Retina (tissue), 1 donor: ENCODE measurements around the gene TGM3.

ENCODE experiments used
- DNase-seq: peaks from one replicate; pipeline ENCODE4 v3.0.0-alpha.2; 2016

The TGM3 gene

DNA sequence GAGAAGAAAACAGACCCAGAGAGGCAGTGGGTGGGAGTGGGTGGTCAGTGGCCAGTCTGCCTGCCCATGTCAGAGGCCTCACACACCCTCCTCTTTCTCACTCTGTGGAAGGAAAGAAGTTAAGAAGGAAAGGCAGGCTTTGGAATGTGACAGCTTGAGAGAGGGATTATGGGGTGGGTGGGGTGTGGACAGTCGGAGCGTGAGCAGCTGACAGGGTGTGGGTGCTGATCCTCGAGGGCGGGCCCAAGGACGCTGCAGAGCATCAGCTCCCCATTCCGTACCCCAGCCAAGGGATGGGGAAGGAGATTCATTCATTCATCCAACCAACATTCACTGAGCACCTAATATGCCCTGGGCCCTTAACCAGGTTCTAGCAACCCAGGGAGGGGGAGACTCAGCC, 89.7 kb downstream of the TGM3 start:
- no peak for DNase-seq

DNA sequence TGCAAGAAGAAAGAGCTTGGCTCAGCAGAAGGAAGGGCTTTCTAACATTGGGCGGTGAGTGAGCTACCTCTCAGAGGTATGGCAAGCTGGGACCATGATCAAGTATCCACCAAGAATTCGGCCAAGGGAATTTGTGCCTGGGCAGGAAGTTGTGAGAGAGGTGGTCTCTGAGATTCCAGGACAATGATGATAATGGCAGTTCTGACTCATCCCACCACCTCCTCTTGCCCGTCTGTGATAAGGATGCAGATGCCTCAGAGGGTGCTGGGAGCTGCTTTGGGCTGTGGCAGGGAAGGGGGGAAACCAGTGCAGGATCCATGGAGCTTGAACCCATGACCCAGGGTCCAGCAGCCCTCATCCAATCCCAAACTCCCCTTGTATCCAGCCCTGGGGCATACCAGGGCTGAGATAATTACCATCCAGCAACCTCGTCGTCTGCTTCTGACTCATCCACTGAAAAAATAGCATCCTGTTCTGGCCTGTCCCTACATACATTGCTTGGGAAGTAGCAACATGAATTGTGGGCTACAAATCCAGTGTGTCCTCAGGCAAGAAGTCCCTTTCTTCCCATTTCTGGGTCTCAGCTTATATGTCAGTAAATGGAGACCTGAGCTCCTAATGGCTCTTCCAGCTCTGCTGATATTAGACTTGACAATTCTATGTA, 90.8 kb downstream of the TGM3 start:
- DNase-seq: no peak

DNA sequence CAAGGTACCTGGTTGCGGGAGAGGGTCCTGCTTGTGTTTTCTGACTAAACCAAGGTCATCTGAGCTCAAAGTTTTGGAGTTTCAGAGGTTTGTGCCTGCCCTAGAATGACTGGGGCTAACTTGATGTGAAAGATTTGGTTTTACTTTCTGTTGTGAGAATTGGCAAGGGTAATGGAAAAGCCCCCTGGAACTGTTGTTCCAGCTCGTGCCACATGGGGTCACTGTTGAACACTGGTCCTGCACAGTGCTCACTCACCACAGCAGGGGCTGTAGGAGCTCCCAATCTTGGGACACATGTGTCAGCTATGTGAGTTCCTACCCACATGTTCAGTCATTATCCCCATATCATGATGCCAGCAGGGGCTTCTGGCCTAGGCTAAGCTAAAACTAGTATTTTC, 91.4 kb downstream of the TGM3 start:
- DNase-seq: no peak

DNA sequence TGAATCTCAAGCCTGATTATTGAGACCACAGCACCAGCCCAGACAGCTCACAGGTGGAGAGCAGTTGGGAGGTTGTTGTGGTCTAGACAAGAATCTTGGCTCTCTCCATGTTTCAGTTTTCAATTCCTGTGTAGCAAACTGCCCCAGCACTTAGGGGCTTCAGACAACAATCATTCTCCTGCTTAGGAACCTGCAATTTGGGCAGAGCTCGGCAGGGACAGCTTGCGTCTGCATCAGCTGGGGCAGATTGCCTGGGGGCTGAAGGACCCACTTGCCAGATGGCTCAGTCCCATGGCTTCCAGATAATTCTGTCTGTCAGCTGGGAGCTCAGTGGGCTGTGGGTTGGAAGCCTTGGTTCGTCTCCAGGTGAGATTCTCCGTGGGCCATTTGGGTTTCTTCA, 91.8 kb downstream of the TGM3 start:
- no peak for DNase-seq
